Loucy (cell line): ENCODE results near the gene MINPP1.

Source experiments
- CTCF ChIP-seq: fragments of 200-600 bp; sonication (generic); conservative IDR thresholded peaks from 2 replicates; pipeline ENCODE4 v1.5.1; 2014; ENCODE audit warnings: mild to moderate bottlenecking, antibody characterized with exemption, low read length
- EZH2phosphoT487 ChIP-seq: fragments of 200-600 bp; IDR thresholded peaks from 2 replicates; pipeline ENCODE4 v1.6.1; 2018; ENCODE audit warnings: antibody characterized with exemption, mild to moderate bottlenecking, moderate library complexity, borderline replicate concordance

- no peak for TF ChIP-seq CTCF
- no peak for TF ChIP-seq EZH2phosphoT487
Observed at GRCh38 chr10:87578160-87578841, 73.6 kb downstream of the MINPP1 start.
